Astrocyte (in vitro differentiated cells and primary cell): Measurements from ENCODE around the gene NSUN5. TPM values are rescaled to one million over a fixed set of nuclear protein-coding genes. Genes with fewer than 3 reads are reported as not detected.

Source experiments
- DNase-seq: peaks from one replicate; pipeline ENCODE4 v3.0.0-alpha.2; 2010; ENCODE audit warnings: low read depth
- FAIRE-seq: peaks from 2 replicates; lab custom pipeline; 2011; peaks lifted over from hg19 to GRCh38; lab: Jason Lieb, UNC
- H2AFZ ChIP-seq: 2 replicates; pipeline ENCODE4 v1.6.0; 2012; ENCODE audit warnings: low read depth, low read length, inconsistent platforms
- H3K27ac ChIP-seq: 2 replicates; pipeline ENCODE4 v1.5.1; 2011; ENCODE audit warnings: low read depth, low read length, inconsistent platforms
- H3K27me3 ChIP-seq: 2 replicates; pipeline ENCODE4 v1.6.0; 2011; ENCODE audit warnings: low read length, inconsistent platforms; ENCODE audit not compliant: insufficient read depth
- H3K36me3 ChIP-seq: 2 replicates; pipeline ENCODE4 v1.5.1; 2011; ENCODE audit warnings: low read length, inconsistent platforms; ENCODE audit not compliant: insufficient read depth
- H3K4me1 ChIP-seq: 2 replicates; pipeline ENCODE4 v1.5.1; 2011; ENCODE audit warnings: low read length, inconsistent platforms; ENCODE audit not compliant: insufficient read depth
- H3K4me2 ChIP-seq: 2 replicates; pipeline ENCODE4 v1.6.0; 2012; ENCODE audit warnings: low read length, inconsistent platforms
- H3K4me3 ChIP-seq: 2 replicates; pipeline ENCODE4 v1.5.1; 2011; ENCODE audit warnings: low read depth, mild to moderate bottlenecking, low read length, inconsistent platforms; ENCODE audit not compliant: insufficient read depth
- H3K79me2 ChIP-seq: 2 replicates; pipeline ENCODE4 v1.6.0; 2012; ENCODE audit warnings: mild to moderate bottlenecking, low read length, inconsistent platforms; ENCODE audit not compliant: insufficient read depth
- H3K9ac ChIP-seq: 2 replicates; pipeline ENCODE4 v1.6.0; 2012; ENCODE audit warnings: mild to moderate bottlenecking, low read length, inconsistent platforms
- H3K9me3 ChIP-seq: 2 replicates; pipeline ENCODE4 v1.5.1; 2012; ENCODE audit warnings: low read depth, mild to moderate bottlenecking, low read length, inconsistent platforms; ENCODE audit not compliant: insufficient read depth
- H4K20me1 ChIP-seq: 2 replicates; pipeline ENCODE4 v1.6.0; 2012; ENCODE audit warnings: low read length, inconsistent platforms; ENCODE audit not compliant: insufficient read depth
- H3K27ac Mint-ChIP-seq: one replicate; pipeline ENCODE4 v1.8.0; 2021; ENCODE audit warnings: mild to moderate bottlenecking, mixed read lengths; ENCODE audit not compliant: unreplicated experiment
- H3K27me3 Mint-ChIP-seq: one replicate; pipeline ENCODE4 v1.8.0; 2021; ENCODE audit warnings: low read depth, mixed read lengths; ENCODE audit not compliant: unreplicated experiment
- H3K36me3 Mint-ChIP-seq: one replicate; pipeline ENCODE4 v1.8.0; 2021; ENCODE audit warnings: low read depth, mixed read lengths; ENCODE audit not compliant: unreplicated experiment
- H3K4me1 Mint-ChIP-seq: one replicate; pipeline ENCODE4 v1.8.0; 2021; ENCODE audit warnings: low read depth, mixed read lengths; ENCODE audit not compliant: unreplicated experiment
- H3K4me3 Mint-ChIP-seq: one replicate; pipeline ENCODE4 v1.8.0; 2021; ENCODE audit warnings: mild to moderate bottlenecking, moderate library complexity, mixed read lengths; ENCODE audit not compliant: unreplicated experiment
- H3K9me3 Mint-ChIP-seq: one replicate; pipeline ENCODE4 v1.8.0; 2021; ENCODE audit warnings: mild to moderate bottlenecking, mixed read lengths; ENCODE audit not compliant: unreplicated experiment
- CTCF ChIP-seq: IDR thresholded peaks from 2 replicates; pipeline ENCODE4 v1.5.1; 2011; ENCODE audit warnings: low read depth, mild to moderate bottlenecking, inconsistent platforms, low read length, moderate library complexity; ENCODE audit not compliant: insufficient read depth
- EZH2 ChIP-seq: IDR thresholded peaks from 2 replicates; pipeline ENCODE4 v1.6.1; 2012; ENCODE audit warnings: mild to moderate bottlenecking, low read length, inconsistent platforms; ENCODE audit not compliant: insufficient read depth
- total RNA-seq: library from RNA; stranded (reverse); gene quantifications from 2 replicates; pipeline ENCODE4 v1.2.1, GENCODE V29; 2021

NSUN5 gene
- total RNA-seq, 1 donor from 2014 or later, result 27.6 TPM

GRCh38 chr7:73338321-73338720, 29.7 kb upstream of the NSUN5 start:
- no peak overlapping the region for H3K27ac Mint-ChIP-seq
- H3K36me3 ChIP-seq, result no peaks in the 10 kb centered on the region
- FAIRE-seq, result no peak

DNA sequence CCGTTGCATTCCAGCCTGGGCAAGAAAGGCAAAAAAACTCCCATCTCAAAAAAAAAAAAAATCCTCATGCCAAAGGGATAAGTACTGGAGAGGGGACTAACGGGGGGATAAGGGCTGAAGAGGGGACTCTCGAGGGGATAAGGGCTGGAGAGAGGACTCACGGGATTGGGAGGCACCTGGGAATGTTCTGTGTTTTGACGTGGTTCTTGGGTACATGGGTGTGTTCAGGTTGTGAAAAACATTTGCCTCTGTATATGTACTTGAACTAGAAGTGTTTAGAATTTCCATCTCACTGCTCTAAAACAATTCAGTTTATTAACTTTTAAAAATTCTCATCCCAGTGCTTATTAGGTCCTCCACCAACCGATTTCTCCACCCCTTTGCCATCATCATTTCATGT, 23.8 kb upstream of the NSUN5 start:
- Histone ChIP-seq H4K20me1 (no peaks in the 10 kb centered on the region), H3K27ac (no peak overlapping the region), H3K36me3 (no peaks in the 10 kb centered on the region), H3K4me1 (no peaks in the 10 kb centered on the region), H3K9me3 (no peaks in the 10 kb centered on the region), H3K79me2 (no peaks in the 10 kb centered on the region), H3K4me2 (no peak overlapping the region), H3K27me3 (peaks cover 6% of the 10 kb centered on the region), H3K4me3 (no peak overlapping the region), H3K9ac (no peak overlapping the region), H2AFZ (no peak overlapping the region)
- Mint-ChIP-seq H3K36me3 (peaks cover 3% of the 10 kb centered on the region), H3K4me3 (no peak overlapping the region), H3K4me1 (peaks cover 9% of the 10 kb centered on the region), H3K9me3 (peaks cover 9% of the 10 kb centered on the region), H3K27ac (no peak overlapping the region), H3K27me3 (peaks cover 10% of the 10 kb centered on the region)
- no peak for DNase-seq
- no peak for FAIRE-seq
- TF ChIP-seq EZH2 (no peak), CTCF (no peak)

More at GRCh38 chr7:73338321-73338720, 29.7 kb upstream of the NSUN5 start:
- peak; percentile 5 for DNase-seq
- peaks cover 9% of the 10 kb centered on the region for H3K4me1 ChIP-seq
- no peak overlapping the region for H3K4me3 ChIP-seq
- H3K9me3 Mint-ChIP-seq, result peaks cover 2% of the 10 kb centered on the region
- peaks cover 11% of the 10 kb centered on the region for H3K4me1 Mint-ChIP-seq
- H3K4me3 Mint-ChIP-seq, result no peak overlapping the region
- TF ChIP-seq EZH2, result no peak
- no peaks in the 10 kb centered on the region for H3K79me2 ChIP-seq
- H3K9me3 ChIP-seq, result no peaks in the 10 kb centered on the region
- H4K20me1 ChIP-seq, result no peaks in the 10 kb centered on the region
- no peak overlapping the region for H2AFZ ChIP-seq
- peaks cover 6% of the 10 kb centered on the region for H3K27me3 ChIP-seq
- H3K4me2 ChIP-seq, result no peak overlapping the region
- no peak overlapping the region for H3K9ac ChIP-seq
- H3K27me3 Mint-ChIP-seq, result peaks cover 13% of the 10 kb centered on the region
- peaks cover 3% of the 10 kb centered on the region for H3K36me3 Mint-ChIP-seq
- H3K27ac ChIP-seq, result no peak overlapping the region

GRCh38 chr7:73330772-73331171, 22.1 kb upstream of the NSUN5 start:
- no peak for DNase-seq
- Histone ChIP-seq H3K9ac (no peak overlapping the region), H3K4me2 (no peak overlapping the region), H3K9me3 (no peaks in the 10 kb centered on the region), H2AFZ (no peak overlapping the region), H3K4me1 (no peaks in the 10 kb centered on the region), H3K4me3 (no peak overlapping the region), H3K36me3 (no peaks in the 10 kb centered on the region), H4K20me1 (no peaks in the 10 kb centered on the region), H3K79me2 (no peaks in the 10 kb centered on the region), H3K27me3 (peaks cover 6% of the 10 kb centered on the region), H3K27ac (no peak overlapping the region)
- Mint-ChIP-seq H3K27ac (no peak overlapping the region), H3K4me3 (no peak overlapping the region), H3K27me3 (peaks cover 5% of the 10 kb centered on the region), H3K4me1 (peaks cover 9% of the 10 kb centered on the region), H3K36me3 (no peaks in the 10 kb centered on the region), H3K9me3 (peaks cover 9% of the 10 kb centered on the region)
- no peak for TF ChIP-seq CTCF
- TF ChIP-seq EZH2, result no peak
- no peak for FAIRE-seq
